HG03097 (cell line): Measurements from ENCODE around the gene PITPNC1.
"Not testable (repeated sequence)": the region's sequence is repeated elsewhere in the genome, so short reads cannot be mapped to it uniquely, and the experiment has no call there.

Experiments
- ATAC-seq: cut with Tn5 transposase; IDR thresholded peaks from one replicate; pipeline ENCODE4 v1.9.1; 2021; ENCODE audit not compliant: unreplicated experiment, low FRiP score

The PITPNC1 gene

DNA sequence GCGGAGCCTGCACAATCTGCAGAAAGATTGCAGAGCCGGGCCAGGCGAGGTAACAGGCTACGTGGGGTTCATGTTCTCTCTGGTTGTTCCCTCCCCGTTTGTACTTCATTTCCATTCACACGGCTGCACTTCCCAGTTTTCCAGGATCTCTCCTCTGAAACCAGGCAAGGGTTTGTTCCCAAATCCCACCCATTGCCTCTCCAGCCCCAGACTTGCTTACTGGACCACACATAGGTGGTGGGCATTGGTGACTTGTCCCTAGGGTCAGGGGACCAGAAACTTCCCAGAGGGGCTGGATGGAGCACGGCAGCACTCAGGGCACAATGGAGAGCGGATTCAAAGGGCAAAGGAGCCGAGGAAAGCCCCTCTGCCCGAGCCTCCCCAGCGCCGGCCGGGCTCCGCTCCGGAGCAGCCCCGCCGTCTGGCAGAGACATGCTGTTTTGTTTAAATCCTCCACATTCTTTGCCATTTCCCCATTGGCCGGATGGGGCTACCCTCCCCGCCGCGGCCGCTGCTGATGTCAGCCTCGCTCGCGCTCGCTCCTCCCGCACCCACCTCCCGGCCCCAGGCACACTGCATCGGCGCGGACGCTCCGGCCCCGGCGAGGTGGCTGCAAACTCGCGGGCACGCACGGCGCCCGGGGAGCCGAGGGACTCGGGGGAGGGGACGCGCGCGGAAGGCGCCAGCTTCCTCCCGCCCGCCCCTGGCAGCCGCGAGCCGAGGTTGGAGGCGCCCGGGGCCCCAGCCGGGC lies at the start of gene PITPNC1:
TSS of gene PITPNC1 (plus strand) at position 545 of the 751 bp plus-strand sequence.
- peak; percentile 61 for ATAC-seq

DNA sequence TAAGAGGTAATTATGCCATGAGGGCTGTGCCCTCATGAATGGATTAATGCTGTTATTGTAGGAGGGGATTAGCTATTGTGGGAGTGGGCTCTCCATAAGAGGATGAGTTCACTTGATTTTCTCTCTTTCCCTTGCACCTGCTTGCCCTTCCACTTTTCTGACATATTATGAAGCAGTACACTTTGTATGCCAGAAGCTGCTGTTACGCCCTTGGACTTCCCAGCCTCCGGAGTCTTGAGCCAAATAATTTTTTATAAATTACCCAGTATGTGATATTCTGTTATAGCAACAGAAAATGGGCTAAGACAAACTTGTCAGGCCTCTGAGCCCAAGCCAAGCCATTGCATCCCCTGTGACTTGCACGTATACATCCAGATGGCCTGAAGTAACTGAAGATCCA lies 49.1 kb upstream of the PITPNC1 start:
- ATAC-seq, result no peak

DNA sequence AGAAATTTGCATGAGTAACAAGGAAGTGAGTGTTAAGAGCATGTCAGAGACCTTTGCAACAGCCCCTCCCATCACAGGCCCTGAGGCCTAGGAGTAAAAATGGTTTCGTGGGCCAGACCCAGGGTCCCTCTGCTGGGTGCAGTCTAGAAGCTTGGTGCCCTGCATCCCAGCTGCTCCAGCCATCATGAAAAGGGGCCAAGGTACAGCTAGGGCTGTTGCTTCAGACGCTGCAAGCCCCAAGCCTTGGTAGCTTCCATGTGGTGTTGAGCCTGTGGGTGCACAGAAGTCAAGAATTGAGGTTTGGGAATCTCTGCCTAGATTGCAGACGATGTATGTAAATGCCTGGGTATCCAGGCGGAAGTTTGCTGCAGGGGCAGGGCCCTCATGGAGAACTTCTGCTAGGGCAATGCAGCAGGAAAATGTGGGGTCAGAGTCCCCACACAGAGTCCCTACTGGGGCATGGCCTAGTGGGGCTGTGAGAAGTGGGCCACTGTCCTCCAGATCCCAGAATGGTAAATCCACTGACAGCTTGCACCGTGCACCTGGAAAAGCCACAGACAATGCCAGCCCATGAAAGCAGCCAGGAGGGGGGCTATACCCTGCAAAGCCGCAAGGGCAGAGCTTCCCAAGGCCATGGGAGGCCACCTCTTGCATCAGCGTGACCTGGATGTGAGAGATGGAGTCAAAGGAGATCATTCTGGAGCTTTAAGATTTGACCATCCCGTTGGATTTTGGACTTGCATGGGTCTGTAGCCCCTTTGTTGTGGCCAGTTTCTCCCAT lies 45.5 kb upstream of the PITPNC1 start:
- ATAC-seq, result not testable (repeated sequence)

DNA sequence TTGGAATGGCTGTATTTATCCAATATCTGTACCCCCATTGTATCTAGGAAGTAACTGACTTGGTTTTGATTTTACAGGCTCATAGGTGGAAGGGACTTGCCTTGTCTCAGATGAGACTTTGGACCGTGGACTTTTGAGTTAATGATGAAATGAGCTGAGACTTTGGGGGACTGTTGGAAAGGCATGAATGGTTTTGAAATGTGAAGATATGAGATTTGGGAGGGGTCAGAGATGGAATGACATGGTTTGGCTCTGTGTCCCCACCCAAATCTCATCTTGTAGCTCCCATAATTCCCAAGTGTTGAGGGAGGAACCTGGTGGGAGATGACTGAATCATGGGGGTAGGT lies 44.9 kb upstream of the PITPNC1 start:
- ATAC-seq, result not testable (repeated sequence)

DNA sequence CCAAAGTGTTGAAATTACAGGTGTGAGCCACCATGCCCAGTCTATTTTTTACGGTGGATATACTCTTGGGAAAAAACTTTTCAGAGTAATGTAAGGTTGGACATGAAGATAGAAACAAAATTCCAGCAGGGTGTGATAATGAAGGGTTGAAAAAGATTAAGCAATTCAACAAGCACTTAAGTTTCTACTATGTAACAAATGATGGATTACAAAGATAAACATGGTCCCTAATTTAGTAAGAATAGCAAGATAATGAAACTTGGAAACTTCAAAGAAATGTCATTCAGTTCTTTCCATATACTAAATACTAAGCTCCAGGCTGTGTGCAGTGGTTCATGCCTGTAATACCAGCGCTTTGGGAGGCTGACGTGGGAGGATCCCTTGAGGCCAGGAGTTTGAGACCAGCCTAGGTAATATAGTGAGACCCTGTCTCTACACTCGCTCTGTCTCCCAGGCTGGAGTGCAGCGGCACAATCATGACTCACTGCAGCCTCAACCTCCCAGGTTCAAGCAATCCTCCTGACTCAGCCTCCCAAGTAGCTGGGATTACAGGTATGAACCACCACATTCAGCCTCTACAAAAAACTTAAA lies 41.7 kb upstream of the PITPNC1 start:
- no peak for ATAC-seq

DNA sequence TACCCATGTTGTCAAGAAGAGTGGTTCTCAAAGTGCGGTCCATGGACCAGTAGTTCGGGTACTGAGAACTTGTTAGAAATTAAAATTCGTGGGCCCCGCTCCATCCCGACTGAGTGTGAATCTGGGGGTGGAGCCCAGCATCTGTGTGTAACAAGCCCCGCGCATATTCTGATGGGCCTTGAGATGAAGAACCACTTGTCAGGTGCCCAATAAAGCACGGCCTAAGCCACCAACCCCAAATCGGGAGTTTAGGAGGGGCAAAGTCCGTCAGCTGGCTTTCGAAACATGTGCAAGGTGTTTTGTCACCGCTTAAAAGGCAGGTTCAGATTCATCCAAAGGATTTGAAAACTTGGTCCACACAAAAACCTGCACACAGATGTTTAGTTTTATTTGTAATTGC lies 40.2 kb upstream of the PITPNC1 start:
- ATAC-seq, result no peak

DNA sequence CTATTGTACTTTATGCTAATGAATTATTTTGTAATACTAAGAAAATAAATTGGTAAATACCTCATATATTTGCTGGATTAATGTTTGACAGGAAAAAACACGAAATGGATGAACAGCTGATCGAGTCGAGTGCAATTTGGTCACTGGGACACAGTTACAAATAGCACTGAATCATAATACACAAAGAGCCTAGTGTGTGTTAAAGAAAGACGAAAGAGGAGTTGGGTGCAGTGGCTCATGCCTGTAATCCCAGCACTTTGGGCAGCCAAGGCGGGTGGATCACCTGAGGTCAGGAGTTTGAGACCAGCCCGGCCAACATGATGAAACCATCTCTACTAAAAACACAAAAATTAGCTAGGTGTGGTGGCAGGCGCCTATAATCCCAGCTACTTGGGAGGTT lies 38.7 kb upstream of the PITPNC1 start:
- not testable (repeated sequence) for ATAC-seq

DNA sequence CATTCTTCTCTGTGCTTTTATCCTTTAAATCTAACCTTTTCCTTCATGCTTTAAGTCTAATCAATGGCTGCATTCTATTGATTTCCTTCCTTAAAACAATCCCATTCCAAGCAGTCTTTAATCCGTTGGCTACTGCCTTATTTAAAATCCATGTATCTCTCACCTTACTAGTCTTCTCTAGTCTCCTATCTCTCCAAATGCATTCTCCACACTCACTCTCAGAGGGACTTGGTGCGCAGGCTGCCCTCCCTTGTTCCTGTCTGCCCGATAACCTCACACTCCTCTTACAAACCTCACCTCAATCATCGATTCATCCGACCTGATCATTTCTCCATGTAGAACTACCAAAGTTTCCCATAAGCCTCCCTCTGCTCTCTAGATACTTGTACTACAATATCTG lies 33.8 kb upstream of the PITPNC1 start:
- no peak for ATAC-seq

DNA sequence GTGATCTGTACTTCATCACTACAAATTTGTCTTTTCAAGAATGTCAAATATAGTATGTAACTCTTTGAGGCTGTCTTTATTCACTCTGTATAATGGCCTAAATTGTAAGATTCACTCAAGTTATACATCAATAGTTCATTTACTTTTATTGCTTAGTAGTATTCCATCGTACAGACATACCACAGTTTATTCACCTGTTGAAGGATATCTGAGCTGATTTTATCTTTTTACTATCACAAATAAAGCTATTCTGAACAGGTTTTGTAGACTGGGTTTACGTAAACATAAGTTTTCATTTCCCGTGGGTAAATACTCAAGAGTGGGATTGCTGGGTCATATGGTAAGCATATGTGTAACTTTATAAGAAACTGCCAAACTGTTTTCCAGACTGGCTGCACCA lies 29.3 kb upstream of the PITPNC1 start:
- ATAC-seq, result no peak

DNA sequence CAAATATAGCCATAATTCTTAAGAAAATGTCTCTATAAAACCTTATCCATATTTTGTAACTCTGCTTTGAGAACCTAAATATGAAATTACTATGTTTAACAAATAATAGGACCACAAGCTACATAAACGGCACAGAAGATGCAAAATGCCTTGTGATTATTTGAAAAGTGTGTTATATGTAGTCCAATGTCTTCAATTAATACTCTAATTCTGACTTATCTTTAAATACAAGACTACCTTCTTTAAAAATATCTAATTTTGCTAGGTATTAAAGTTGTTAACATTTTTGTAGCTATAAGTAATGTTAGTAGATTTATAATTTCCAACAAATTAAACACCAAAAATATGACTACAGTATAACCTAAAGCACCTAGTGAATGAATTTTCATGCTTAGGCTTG lies 27.7 kb upstream of the PITPNC1 start:
- no peak for ATAC-seq

DNA sequence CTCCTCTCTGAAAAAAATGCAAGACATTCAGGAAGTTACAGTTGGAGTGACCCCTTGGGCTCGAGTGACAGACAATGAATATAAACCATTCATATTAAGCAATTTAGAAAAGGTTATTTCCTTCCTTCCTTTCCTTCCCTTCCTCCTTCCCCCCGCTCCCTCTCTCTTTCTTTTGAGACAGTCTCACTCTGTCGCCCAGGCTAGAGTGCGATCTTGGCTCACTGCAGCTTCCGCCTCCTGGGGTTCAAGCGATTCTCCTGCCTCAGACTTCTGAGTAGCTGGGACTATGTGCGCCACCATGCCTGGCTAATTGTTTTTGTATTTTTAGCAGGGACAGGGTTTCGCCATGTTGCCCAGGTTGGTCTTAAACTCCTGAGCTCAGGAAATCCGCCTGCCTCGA lies 23.9 kb upstream of the PITPNC1 start:
- no peak for ATAC-seq

DNA sequence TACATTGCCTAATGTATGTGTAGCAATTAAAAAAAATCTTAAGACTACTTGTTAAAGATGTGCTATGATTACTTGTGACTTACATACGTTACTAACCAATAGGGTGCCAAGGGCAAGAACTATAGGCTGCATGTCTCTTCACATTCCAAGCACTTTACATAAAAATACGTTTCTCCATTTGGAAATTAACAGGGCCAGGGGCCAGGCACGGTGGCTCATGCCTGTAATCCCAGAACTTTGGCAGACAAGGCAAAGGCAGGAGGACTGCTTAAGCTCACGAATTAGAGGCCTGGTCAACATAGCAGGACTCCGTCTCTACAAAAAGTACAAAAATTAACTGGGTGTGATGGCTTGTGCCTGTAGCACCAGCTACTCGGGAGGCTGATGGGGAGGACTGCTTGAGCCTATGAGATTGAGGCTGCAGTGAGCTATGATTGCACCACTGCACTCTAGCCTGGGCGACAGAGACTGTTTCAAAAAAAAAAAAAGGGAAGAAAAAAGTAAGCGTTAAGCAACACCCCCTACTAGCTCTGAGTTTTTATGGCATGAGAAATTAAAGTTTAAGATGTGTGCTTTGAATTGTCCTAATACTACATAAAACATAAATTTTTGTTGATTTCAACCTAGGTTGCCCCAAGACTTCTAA lies 23.0 kb upstream of the PITPNC1 start:
- no peak for ATAC-seq

DNA sequence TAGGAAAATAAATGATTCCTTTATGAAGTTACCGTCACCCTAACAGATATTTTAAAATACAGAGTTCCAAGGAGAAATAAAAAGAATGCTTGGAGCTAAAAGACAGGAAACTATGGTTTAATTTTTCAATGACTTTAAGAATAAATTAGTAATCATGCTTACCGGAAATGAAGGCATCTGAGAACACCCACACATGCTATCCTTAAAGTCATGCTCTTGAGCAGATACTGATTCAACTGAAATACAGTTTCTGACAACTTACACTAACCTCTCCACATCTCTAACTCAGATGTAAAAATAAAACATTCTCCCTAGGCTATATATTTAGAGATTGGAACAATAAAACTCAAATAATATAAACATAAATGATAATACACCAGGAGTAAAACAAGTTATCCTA lies 18.5 kb upstream of the PITPNC1 start:
- ATAC-seq, result no peak

DNA sequence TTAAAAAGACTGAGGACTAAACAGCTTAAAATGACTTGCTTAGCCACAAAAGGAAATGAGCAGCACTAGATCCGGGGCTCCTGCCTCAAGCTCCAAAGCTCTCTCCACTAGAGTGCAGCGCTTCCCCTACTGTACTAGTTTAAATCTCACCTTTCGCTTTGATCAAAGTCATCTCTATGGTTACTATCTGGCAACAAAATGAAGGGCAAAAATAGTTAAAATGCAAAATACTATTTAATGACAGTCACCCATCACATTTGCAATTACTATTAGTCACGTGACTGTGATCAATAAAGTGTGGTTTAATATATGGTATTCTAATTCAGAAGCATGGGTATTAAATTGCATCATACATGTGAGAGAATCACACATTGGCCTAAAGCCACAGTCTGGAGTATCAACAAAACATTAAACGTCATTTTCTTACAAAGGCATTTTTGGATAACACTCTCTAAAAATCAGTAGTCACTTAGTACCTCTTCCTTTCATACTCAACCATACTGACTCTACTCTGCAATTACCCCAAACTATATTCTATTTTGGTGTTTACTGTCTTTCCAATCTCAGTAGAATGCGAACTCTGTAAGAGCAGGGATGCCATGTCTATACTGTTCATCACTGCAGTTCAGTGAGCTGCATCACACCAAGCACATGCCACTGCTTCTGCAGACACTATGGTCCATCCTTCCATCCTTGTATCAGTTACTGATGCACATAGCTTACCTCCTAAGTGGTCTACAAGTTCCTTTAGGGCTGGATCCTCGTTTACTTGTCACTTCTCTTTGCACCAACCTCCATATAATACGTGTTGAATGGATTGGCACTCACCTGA lies 16.9 kb upstream of the PITPNC1 start:
- ATAC-seq, result no peak

DNA sequence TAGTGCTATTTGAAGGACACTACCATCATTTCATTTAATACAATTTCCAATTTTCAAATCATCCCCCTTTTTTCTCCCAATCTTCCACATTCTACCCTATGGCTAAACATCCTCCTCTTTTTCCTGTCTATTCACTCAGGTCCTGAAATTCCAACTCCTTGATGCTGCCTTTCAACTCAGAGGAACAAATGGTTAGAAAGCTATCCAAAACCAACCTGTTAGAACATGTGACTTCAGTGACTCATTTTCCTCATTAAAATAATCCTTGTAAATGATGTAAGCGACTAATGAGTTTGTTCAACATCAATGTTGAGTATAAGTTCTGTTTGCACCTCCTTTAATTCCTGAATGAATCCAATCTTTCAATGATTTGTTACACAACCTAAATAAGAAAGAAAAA lies 16.2 kb upstream of the PITPNC1 start:
- ATAC-seq, result no peak

DNA sequence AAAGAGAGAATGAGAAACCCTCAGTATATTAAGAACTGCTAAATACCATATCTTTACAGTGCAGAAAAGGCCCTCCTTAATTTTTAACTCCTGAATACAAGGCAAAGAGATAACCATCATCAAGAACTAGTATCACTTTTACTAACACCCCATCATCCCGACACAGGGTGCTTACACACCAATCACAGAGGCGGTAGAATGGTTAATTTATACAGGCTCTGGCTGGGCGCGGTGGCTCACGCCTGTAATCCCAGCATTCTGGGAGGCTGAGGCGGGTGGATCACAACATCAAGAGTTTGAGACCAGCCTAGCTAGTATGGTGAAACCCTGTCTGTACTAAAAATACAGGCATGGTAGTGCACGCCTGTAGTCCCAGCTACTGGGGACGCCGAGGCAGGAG lies 14.9 kb upstream of the PITPNC1 start:
- ATAC-seq, result no peak

DNA sequence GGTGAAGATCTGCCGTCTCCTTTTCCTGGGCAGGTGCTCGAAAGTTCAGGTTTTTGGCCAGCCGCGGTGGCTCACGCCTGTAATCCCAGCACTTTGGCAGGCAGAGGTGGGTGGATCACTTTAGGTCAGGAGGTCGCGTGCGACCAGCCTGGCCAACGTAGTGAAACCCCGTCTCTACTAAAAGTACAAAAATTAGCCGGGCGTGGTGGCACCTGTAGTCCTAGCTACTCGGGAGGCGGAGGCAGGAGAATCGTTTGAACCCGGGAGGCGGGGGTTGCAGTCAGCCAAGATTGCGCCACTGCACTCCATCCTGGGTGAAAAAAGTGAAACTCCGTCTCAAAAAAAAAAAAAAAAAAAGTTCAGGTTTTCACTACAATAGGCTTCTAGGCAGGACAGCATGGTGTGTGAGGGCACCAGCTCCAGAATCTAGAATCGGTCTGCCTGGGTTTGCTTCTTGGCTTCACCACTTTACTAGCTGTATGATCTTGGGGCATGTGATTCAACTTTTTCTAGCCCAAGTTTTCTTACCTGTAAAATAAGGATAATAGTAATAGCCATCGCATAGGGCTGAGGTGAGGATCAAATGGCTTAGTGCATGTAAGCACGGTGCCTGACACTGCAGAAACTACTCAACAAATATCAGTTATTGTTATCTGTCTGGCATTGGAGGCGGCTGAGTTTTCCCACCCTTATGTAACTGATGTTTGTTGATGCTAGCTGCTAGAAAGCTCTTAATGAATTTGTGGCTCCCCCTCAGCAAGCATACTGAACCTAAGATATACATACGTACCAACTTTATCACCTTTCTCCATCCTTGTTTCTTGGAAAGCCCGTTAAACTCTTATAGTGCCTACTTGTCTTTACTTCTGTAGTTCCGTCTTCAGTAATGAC lies 12.0 kb upstream of the PITPNC1 start:
- no peak for ATAC-seq

DNA sequence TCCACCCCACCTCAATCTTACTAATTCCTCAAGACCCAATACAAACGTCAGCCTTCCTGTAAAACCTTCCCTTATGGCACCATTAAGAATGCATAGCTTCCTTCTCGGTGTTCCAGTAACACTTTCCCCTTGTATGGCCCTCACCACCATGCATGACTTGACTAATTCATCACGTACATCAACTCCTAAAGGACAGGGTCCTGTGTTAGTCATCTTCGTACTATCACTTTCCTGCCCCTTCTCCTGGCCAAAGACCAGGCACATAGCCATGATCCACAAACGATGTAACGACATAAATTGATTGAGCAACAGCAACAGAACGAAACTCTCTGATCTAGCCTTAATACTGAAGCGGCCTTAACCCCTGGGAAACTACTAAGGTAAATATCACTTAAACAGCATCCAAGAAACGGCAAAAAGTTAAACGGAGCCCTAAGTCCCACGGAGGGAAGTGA lies 11.3 kb upstream of the PITPNC1 start:
- peak; percentile 18 for ATAC-seq
